ENCODE data around the gene HSBP1. TPM values are rescaled to one million over a fixed set of nuclear protein-coding genes. Genes with fewer than 3 reads are reported as not detected.

The HSBP1 gene
- total RNA-seq, 1 donor from 2014 or later: 218 TPM

- peaks cover 7% of the 10 kb centered on the region for H3K4me1 Mint-ChIP-seq (ENCODE audit: low read depth, unreplicated experiment)
- H3K36me3 Mint-ChIP-seq (ENCODE audit: unreplicated experiment): peaks cover 5% of the 10 kb centered on the region
- H3K4me3 Mint-ChIP-seq (ENCODE audit: unreplicated experiment): no peak overlapping the region
- DNase-seq: no peak
- H3K27ac Mint-ChIP-seq (ENCODE audit: unreplicated experiment): no peak overlapping the region
- H3K9me3 Mint-ChIP-seq (ENCODE audit: unreplicated experiment): peaks cover 2% of the 10 kb centered on the region
- peaks cover 6% of the 10 kb centered on the region for H3K27me3 Mint-ChIP-seq (ENCODE audit: unreplicated experiment)
- TF ChIP-seq CTCF (IDR thresholded peaks at IDR 0.05; ENCODE audit: partially characterized antibody, unreplicated experiment): no peak
Measured at GRCh38 chr16:83793179-83793578, 14.6 kb upstream of the HSBP1 start.

GRCh38 chr16:83794860-83795554 is 12.8 kb upstream of the HSBP1 start:
- peaks cover 5% of the 10 kb centered on the region for H3K36me3 Mint-ChIP-seq (ENCODE audit: unreplicated experiment)
- TF ChIP-seq CTCF (IDR thresholded peaks at IDR 0.05; ENCODE audit: partially characterized antibody, unreplicated experiment): no peak
- peaks cover 7% of the 10 kb centered on the region for H3K4me1 Mint-ChIP-seq (ENCODE audit: low read depth, unreplicated experiment)
- no peak for DNase-seq
- no peak overlapping the region for H3K4me3 Mint-ChIP-seq (ENCODE audit: unreplicated experiment)
- H3K27ac Mint-ChIP-seq (ENCODE audit: unreplicated experiment): no peak overlapping the region
- H3K27me3 Mint-ChIP-seq (ENCODE audit: unreplicated experiment): peaks cover 6% of the 10 kb centered on the region
- H3K9me3 Mint-ChIP-seq (ENCODE audit: unreplicated experiment): peaks cover 2% of the 10 kb centered on the region

GRCh38 chr16:83797013-83797412 is 10.8 kb upstream of the HSBP1 start:
- Mint-ChIP-seq H3K36me3 (ENCODE audit: unreplicated experiment) (peaks cover 5% of the 10 kb centered on the region), H3K27me3 (ENCODE audit: unreplicated experiment) (peaks cover 6% of the 10 kb centered on the region), H3K4me3 (ENCODE audit: unreplicated experiment) (no peak overlapping the region), H3K4me1 (ENCODE audit: low read depth, unreplicated experiment) (peaks cover 5% of the 10 kb centered on the region), H3K9me3 (ENCODE audit: unreplicated experiment) (peaks cover 4% of the 10 kb centered on the region), H3K27ac (ENCODE audit: unreplicated experiment) (no peak overlapping the region)
- no peak for DNase-seq
- no peak for TF ChIP-seq CTCF (IDR thresholded peaks at IDR 0.05; ENCODE audit: partially characterized antibody, unreplicated experiment)

- no peak overlapping the region for H3K27ac Mint-ChIP-seq (ENCODE audit: unreplicated experiment)
- H3K4me3 Mint-ChIP-seq (ENCODE audit: unreplicated experiment): no peak overlapping the region
- peaks cover 7% of the 10 kb centered on the region for H3K9me3 Mint-ChIP-seq (ENCODE audit: unreplicated experiment)
- no peaks in the 10 kb centered on the region for H3K36me3 Mint-ChIP-seq (ENCODE audit: unreplicated experiment)
- TF ChIP-seq CTCF (IDR thresholded peaks at IDR 0.05; ENCODE audit: partially characterized antibody, unreplicated experiment): no peak
- no peaks in the 10 kb centered on the region for H3K4me1 Mint-ChIP-seq (ENCODE audit: low read depth, unreplicated experiment)
- H3K27me3 Mint-ChIP-seq (ENCODE audit: unreplicated experiment): peaks cover 4% of the 10 kb centered on the region
- no peak for DNase-seq
Measured at GRCh38 chr16:83799336-83799735, 8.4 kb upstream of the HSBP1 start.

- Mint-ChIP-seq H3K4me1 (ENCODE audit: low read depth, unreplicated experiment) (no peaks in the 10 kb centered on the region), H3K36me3 (ENCODE audit: unreplicated experiment) (peaks cover 3% of the 10 kb centered on the region), H3K4me3 (ENCODE audit: unreplicated experiment) (no peak overlapping the region), H3K9me3 (ENCODE audit: unreplicated experiment) (peaks cover 7% of the 10 kb centered on the region), H3K27me3 (ENCODE audit: unreplicated experiment) (peaks cover 5% of the 10 kb centered on the region), H3K27ac (ENCODE audit: unreplicated experiment) (no peak overlapping the region)
- no peak for TF ChIP-seq CTCF (IDR thresholded peaks at IDR 0.05; ENCODE audit: partially characterized antibody, unreplicated experiment)
- no peak for DNase-seq
Measured at GRCh38 chr16:83802135-83802534, 5.6 kb upstream of the HSBP1 start.

Measured in glutamatergic neuron (in vitro differentiated cells).